Spleen (tissue), 11 donors: ENCODE results near the gene ATXN7L2. TPM values are rescaled to one million over a fixed set of nuclear protein-coding genes. Genes with fewer than 3 reads are reported as not detected.

Experiments used
- DNase-seq: peaks from one replicate; pipeline ENCODE4 v3.0.0-alpha.2; 2020
- H3K27ac ChIP-seq, 8 donors: fragments of 200-600 bp; sonication (generic) in 7 of 8; 1 replicate in 4 of 8; 2 replicates in 4 of 8; pipeline versions ENCODE4 v1.5.0 to v1.8.0; 2016 to 2021; ENCODE audit warnings: inconsistent platforms in 4 of 8, mild to moderate bottlenecking in 4 of 8, moderate library complexity in 1 of 8
- H3K27me3 ChIP-seq, 7 donors: fragments of 200-600 bp; sonication (generic) in 6 of 7; replicated peaks in 1 of 7; 1 replicate in 4 of 7; 2 replicates in 3 of 7; pipeline versions ENCODE4 v1.5.0 to v1.8.0; 2016 to 2021; ENCODE audit warnings: inconsistent platforms in 3 of 7, mild to moderate bottlenecking in 1 of 7
- H3K36me3 ChIP-seq, 6 donors: fragments of 200-600 bp; sonication (generic) in 5 of 6; 1 replicate in 4 of 6; 2 replicates in 2 of 6; pipeline versions ENCODE4 v1.5.0 to v1.8.0; 2016 to 2021; ENCODE audit warnings: inconsistent platforms in 2 of 6
- H3K4me1 ChIP-seq, 6 donors: fragments of 200-600 bp; sonication (generic) in 5 of 6; 1 replicate in 3 of 6; 2 replicates in 3 of 6; pipeline versions ENCODE4 v1.5.0 to v1.8.0; 2016 to 2021; ENCODE audit warnings: inconsistent platforms in 3 of 6
- H3K4me3 ChIP-seq, 8 donors: fragments of 200-600 bp; sonication (generic) in 7 of 8; 1 replicate in 4 of 8; 2 replicates in 4 of 8; pipeline versions ENCODE4 v1.5.0 to v1.8.0; 2016 to 2021; ENCODE audit warnings: inconsistent platforms in 4 of 8, mild to moderate bottlenecking in 4 of 8, moderate library complexity in 2 of 8
- H3K9me3 ChIP-seq, 8 donors: fragments of 200-600 bp; sonication (generic) in 7 of 8; 1 replicate in 4 of 8; 2 replicates in 4 of 8; pipeline versions ENCODE4 v1.5.0 to v1.8.0; 2016 to 2021; ENCODE audit warnings: inconsistent platforms in 4 of 8
- POLR2A ChIP-seq, 3 donors: fragments of 450-650 bp; IDR thresholded peaks; one replicate each; pipeline ENCODE4 v1.5.1; 2017; ENCODE audit warnings: antibody characterized with exemption in 3 of 3, mild to moderate bottlenecking in 1 of 3
- POLR2AphosphoS5 ChIP-seq, 3 donors: sonication (generic); formaldehyde crosslinking; IDR thresholded peaks; one replicate each; pipeline ENCODE4 v1.5.1; 2017; ENCODE audit warnings: antibody characterized with exemption in 3 of 3
- WGBS, 5 donors: extraction: QIAGEN DNeasy Blood & Tissue Kit in 3 of 5; methylation state at CpG; one replicate each; pipeline versions ENCODE4 v1.1.5 to v1.1.7; 2013 to 2018; 5-methylcytosine and 5-hydroxymethylcytosine counted together
- intact Hi-C: fragments of 100-400 bp; cut with DNase I; formaldehyde crosslinking; loops from one replicate; pipeline ENCODE4 v1.15.0; 2023; ENCODE audit warnings: low total_unique reads
- polyA plus RNA-seq, 3 donors: library from polyadenylated mRNA; stranded (reverse); fragments of 200-250 nt; gene quantifications; one replicate each; pipeline ENCODE4 v1.2.1, GENCODE V29; 2013
- total RNA-seq, 7 donors: library from RNA; depleted of rRNA in 3 of 7; stranded (reverse); fragments of >200 nt in 3 of 7; fragmentation: NEBNext Ultra II Directional in 4 of 7; extraction: Animal tissue kit (Norgen Biotek cat#: 25700) in 4 of 7; gene quantifications; one replicate each; pipeline versions ENCODE4 v1.1.0 to v1.2.1, GENCODE V29; 2016 to 2021
- TF ChIP-seq, protein P1 (sequence below), 11 experiments: fragments of 200-600 bp in 7 of 11; fragments of 450-650 bp in 4 of 11; sonication (generic) in 4 of 11; IDR thresholded peaks in 8 of 11; conservative IDR thresholded peaks in 3 of 11; 1 replicate in 7 of 11; 2 replicates in 4 of 11; pipeline versions ENCODE4 v1.4.0 to v1.8.0; 2016 to 2021; ENCODE audit warnings: antibody characterized with exemption in 11 of 11, inconsistent platforms in 4 of 11, mild to moderate bottlenecking in 1 of 11
- donor health status: healthy with polysubstance abuse.
- donor health status: DM: no; HTN: no; CAD: no; lungs with moderate emphysema.
- donor health status: DM: no; HTN: no; CAD: no.
- donor health status: Bipolar disorder and iron deficiency.
- donor health status: healthy.
- donor health status: DM: no; HTN: no; CAD: no.
- donor health status: DM: yes; HTN: yes; CAD: no.

The ATXN7L2 gene
- total and polyA plus RNA-seq, 10 donors: 7.1 to 16.8 (median 8.8) TPM

DNA sequence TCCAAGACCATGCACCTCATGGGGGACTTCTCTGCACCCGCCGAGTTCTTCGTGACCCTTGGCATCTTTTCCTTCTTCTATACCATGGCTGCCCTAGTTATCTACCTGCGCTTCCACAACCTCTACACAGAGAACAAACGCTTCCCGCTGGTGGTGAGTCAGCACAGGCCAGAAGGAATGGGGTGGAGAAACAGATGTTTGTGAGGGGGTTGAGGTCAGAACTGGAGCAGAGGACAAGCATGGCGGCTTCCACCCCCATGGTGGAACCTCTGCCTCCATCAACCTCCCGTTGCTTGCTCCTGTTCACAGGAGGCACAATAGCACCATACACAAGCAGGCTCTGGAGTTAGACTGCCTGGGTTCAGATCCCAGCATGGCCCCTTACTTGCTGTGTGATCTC lies 6.9 kb upstream of the ATXN7L2 start:
- Histone ChIP-seq H3K27ac (no peak overlapping the region), H3K27me3 (peaks cover 0 to 54% (median 0%) of the 10 kb centered on the region in 7 donors), H3K4me3 (no peak overlapping the region), H3K4me1 (no peaks in the 10 kb centered on the region), H3K36me3 (no peaks in the 10 kb centered on the region), H3K9me3 (no peaks in the 10 kb centered on the region)
- intact Hi-C loops: no loop called here
- no peak for DNase-seq
- WGBS, 5 donors: 88 to 93% (median 90%) methylated on average over 8 of the region's 8 CpGs
- TF ChIP-seq, protein P1, sequence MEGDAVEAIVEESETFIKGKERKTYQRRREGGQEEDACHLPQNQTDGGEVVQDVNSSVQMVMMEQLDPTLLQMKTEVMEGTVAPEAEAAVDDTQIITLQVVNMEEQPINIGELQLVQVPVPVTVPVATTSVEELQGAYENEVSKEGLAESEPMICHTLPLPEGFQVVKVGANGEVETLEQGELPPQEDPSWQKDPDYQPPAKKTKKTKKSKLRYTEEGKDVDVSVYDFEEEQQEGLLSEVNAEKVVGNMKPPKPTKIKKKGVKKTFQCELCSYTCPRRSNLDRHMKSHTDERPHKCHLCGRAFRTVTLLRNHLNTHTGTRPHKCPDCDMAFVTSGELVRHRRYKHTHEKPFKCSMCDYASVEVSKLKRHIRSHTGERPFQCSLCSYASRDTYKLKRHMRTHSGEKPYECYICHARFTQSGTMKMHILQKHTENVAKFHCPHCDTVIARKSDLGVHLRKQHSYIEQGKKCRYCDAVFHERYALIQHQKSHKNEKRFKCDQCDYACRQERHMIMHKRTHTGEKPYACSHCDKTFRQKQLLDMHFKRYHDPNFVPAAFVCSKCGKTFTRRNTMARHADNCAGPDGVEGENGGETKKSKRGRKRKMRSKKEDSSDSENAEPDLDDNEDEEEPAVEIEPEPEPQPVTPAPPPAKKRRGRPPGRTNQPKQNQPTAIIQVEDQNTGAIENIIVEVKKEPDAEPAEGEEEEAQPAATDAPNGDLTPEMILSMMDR (IDR thresholded peaks at IDR 0.05 in 8 of 11, conservative IDR thresholded peaks at IDR 0.05 in 3 of 11): no peak
- TF ChIP-seq POLR2A (IDR thresholded peaks at IDR 0.05) (no peak), POLR2AphosphoS5 (IDR thresholded peaks at IDR 0.05) (no peak)

DNA sequence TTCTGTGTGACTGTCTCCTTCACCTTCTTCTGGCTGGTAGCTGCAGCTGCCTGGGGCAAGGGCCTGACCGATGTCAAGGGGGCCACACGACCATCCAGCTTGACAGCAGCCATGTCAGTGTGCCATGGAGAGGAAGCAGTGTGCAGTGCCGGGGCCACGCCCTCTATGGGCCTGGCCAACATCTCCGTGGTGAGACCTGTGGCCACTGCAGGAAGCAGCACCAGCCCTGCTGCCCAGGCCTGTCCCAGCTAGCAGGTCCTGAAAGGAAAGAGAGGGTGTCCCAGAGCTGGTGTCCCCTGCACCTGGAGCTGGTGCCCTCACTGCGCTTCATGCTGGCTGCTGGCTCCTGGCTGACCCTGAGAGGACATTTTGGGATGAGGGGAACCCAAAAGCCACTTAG lies 5.9 kb upstream of the ATXN7L2 start:
- Histone ChIP-seq H3K9me3 (no peaks in the 10 kb centered on the region), H3K36me3 (no peaks in the 10 kb centered on the region), H3K27me3 (peaks cover 0 to 45% (median 0%) of the 10 kb centered on the region in 7 donors), H3K4me3 (no peak overlapping the region), H3K4me1 (peaks cover 0 to 8% (median 1%) of the 10 kb centered on the region in 6 donors), H3K27ac (no peak overlapping the region)
- no peak for DNase-seq
- WGBS, 5 donors: 49 to 81% (median 64%) methylated on average over 5 to 6 of the region's 6 CpGs
- intact Hi-C loops: no loop called here
- TF ChIP-seq POLR2AphosphoS5 (IDR thresholded peaks at IDR 0.05) (no peak), POLR2A (IDR thresholded peaks at IDR 0.05) (no peak)
- TF ChIP-seq, protein P1 (IDR thresholded peaks at IDR 0.05 in 8 of 11, conservative IDR thresholded peaks at IDR 0.05 in 3 of 11): no peak

DNA sequence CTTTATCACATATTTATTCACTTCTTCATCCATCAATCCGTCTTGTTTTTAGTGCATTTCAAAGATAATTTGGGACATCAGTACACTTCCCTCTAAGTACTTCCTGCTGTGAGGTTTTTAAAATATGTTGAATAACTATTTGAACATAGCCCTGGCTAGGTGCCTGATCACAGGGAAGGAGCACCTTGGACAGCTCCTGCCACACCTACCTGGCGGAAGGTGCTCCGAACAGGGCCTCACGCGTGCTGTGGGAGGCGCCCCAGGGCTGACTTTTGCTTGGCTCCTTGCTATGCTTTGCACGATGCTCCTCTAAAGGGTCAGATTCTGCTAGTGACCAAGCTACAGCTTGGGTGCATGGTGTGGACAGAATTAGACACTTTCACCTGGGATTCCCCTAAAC lies 4.9 kb upstream of the ATXN7L2 start:
- WGBS, 5 donors: 13 to 29% (median 16%) methylated on average over 7 of the region's 7 CpGs
- Histone ChIP-seq H3K4me3 (no peak overlapping the region), H3K27me3 (peaks cover 0 to 38% (median 0%) of the 10 kb centered on the region in 7 donors), H3K27ac (no peak overlapping the region), H3K9me3 (no peaks in the 10 kb centered on the region), H3K36me3 (no peaks in the 10 kb centered on the region), H3K4me1 (peaks cover 0 to 15% (median 8%) of the 10 kb centered on the region in 6 donors)
- intact Hi-C loops: no loop called here
- DNase-seq: no peak
- no peak for TF ChIP-seq POLR2AphosphoS5 (IDR thresholded peaks at IDR 0.05)
- no peak for TF ChIP-seq POLR2A (IDR thresholded peaks at IDR 0.05)
- TF ChIP-seq, protein P1 (IDR thresholded peaks at IDR 0.05 in 8 of 11, conservative IDR thresholded peaks at IDR 0.05 in 3 of 11): no peak

DNA sequence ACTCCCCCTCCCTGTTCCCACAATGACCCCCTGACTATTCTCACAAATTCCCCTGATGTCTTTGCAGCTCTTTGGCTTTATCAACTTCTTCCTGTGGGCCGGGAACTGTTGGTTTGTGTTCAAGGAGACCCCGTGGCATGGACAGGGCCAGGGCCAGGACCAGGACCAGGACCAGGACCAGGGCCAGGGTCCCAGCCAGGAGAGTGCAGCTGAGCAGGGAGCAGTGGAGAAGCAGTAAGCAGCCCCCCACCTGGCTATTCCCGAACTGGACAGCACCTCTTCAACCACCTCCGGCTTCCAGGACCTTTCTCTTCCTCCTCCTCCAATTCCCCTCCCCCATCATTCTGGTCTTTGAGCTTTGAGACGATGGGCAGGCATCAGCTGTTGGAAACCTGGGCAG lies 4.4 kb upstream of the ATXN7L2 start:
- TF ChIP-seq POLR2AphosphoS5 (IDR thresholded peaks at IDR 0.05) (no peak), POLR2A (IDR thresholded peaks at IDR 0.05) (no peak)
- TF ChIP-seq, protein P1 (IDR thresholded peaks at IDR 0.05 in 8 of 11, conservative IDR thresholded peaks at IDR 0.05 in 3 of 11): no peak
- no peaks in the 10 kb centered on the region for H3K36me3 ChIP-seq
- H3K27me3 ChIP-seq: peaks cover 0 to 38% (median 0%) of the 10 kb centered on the region in 7 donors
- intact Hi-C loops: no loop called here
- no peak overlapping the region for H3K4me3 ChIP-seq
- no peak overlapping the region for H3K27ac ChIP-seq
- peaks cover 0 to 18% (median 10%) of the 10 kb centered on the region in 6 donors for H3K4me1 ChIP-seq
- no peak for DNase-seq
- 61 to 67% (median 64%) methylated on average over 5 of the region's 5 CpGs for WGBS, 5 donors
- H3K9me3 ChIP-seq: no peaks in the 10 kb centered on the region
